NCI-H1092 treated with DMSO at 0.1 percent for 48 hours (cell line): ENCODE results near the gene SYNPO2L.

Experiments used
- DNase-seq: peaks from one replicate; lab custom pipeline; 2025; lab: John Stamatoyannopoulos, UW

Gene SYNPO2L

DNA sequence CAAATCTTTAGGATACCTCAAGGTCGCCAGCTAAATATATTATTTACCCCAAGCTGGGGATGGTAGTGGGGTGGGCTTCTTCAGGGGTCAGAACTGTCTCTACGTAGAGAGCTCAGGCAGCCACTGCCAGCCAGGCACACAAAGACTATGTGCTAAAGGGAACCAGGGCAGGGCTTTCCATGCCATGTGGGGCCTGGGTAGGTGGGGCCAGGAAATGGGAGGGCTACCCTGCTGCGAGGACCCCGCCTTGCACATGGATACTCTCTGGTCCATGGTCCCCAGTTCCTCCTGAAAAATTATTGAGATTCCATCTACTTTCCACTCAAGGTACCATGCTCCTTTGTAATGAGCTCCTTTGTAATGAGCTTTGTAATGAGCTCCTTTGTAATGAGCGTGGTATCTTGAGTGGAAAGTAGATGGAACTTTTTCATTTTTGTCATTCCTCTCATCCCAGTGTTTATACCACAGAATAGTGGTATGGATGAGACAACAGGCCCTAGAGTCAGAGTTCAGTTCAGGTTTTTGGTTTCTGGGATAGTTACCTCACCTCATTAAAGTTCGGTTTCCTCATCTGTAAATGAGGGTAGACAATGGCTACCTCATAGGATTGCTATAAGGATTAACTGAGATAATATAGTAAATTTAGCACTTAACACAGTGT, 5.8 kb downstream of the SYNPO2L start:
- no peak for DNase-seq

GRCh38 chr10:73648975-73649829, 6.6 kb downstream of the SYNPO2L start:
- no peak for DNase-seq

DNA sequence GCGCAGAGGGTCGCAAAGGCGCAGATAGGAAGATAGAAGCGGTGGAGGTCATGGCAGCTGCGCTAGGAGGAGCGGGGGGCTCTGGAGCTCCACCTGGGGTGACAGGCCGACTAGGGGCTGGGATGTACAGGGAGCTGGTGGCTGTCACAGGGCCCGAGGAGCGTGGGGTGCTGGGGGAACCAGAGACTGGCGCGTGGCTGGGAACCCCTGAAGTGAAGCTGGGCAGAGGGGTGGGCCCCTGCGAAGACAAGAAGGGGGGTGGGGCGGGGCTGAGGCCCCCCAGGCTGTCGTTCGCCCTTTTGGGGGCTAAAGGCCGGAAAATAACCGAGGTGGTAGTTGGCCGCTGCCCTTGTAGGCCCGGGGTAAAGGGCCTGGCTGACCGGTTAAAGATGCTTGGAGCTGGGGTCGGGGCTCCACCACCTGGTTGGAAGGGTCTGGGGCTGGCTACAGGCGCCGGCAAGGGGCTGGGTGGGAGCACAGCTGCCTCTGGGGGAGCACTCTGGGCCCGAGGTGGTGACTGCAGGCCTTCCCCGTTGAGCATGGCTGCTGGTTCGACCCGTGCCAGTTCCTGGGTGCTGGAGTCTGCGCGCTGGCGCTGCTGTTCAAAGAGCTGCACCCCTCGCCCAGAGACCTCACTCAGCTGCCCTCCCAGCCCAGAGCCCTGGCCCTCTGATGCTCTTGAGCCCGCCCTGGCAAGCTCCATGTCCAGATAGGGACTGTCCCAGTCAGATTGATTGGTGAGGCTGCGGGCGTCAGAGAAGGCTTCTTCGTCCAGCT, 7.8 kb downstream of the SYNPO2L start:
- no peak for DNase-seq

DNA sequence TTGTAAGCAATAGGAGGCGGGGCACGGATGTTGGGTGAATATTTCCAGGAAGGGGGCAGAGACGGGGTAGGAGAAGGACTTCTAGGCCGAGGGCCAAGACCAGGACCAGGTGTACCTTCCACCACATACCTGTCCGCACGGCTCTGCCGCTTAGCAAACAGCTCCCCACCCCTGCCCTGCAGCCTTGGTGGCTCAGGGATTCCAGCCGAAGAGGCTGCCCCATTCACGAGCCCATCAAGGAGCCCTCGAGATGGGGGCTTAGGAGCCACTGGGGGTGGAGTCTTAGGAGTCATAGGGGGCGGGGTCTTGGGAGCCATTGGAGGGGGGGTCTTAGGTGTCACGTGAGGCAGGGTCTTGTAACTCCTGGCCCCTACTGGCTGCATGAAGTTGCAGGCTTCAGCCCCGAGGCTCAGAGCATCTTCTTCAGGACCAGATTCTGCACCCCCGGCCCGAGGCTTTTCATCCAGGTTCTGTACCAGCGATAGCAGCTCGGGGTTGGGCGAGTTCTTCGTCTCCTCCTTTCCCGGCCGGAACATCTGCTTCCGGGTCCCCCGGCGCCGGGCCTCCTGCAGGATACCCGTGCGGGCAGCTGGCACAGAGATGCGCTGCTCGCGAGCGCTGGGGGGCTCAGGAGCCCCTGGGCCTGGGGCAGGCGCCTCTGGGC, 8.5 kb downstream of the SYNPO2L start:
- DNase-seq = peak; percentile 28

GRCh38 chr10:73646598-73647041, 9.2 kb downstream of the SYNPO2L start:
- DNase-seq = no peak

DNA sequence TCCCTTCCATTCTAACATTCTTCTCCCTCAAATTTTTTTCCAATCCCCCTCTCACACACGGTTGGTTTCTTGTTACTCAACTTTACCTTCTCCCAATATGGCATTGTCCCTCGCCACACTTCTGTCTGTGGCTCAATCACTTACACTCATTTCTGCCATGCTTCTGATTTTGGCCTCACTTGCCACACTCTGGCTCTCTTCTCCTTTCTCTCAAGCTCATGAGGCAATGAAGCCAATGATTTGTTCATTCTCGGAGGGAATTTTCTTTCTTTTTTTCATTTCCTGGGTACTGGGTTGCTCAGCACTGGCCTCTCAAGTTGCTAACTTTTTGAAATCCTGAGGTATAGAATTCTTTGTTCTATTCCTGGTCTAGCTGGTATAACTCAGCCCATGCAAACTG, 10.6 kb downstream of the SYNPO2L start:
- DNase-seq = no peak

GRCh38 chr10:73644767-73645166, 11.1 kb downstream of the SYNPO2L start:
- DNase-seq = no peak

- peak; percentile 25 for DNase-seq
These were observed 11.7 kb downstream of the SYNPO2L start for GRCh38 chr10:73644015-73644743.

DNA sequence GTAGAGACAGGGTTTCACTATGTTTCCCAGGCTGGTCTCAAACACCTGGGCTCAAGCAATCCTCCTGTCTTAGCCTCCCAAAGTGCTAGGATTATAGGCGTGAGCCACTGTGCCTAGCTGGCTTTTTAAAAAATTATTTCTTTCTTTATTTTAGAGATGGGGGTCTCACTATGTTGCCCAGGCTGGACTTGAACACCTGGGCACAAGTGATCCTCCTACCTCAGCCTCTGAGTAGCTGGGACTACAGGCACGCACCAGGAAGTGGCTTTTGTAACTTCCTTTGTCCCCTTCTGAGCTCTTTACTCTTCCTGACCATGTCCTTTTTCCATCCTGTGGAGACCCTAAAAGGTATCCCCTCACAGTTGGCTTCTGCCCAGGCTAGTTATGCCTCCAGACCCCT, 12.5 kb downstream of the SYNPO2L start:
- DNase-seq = no peak

DNA sequence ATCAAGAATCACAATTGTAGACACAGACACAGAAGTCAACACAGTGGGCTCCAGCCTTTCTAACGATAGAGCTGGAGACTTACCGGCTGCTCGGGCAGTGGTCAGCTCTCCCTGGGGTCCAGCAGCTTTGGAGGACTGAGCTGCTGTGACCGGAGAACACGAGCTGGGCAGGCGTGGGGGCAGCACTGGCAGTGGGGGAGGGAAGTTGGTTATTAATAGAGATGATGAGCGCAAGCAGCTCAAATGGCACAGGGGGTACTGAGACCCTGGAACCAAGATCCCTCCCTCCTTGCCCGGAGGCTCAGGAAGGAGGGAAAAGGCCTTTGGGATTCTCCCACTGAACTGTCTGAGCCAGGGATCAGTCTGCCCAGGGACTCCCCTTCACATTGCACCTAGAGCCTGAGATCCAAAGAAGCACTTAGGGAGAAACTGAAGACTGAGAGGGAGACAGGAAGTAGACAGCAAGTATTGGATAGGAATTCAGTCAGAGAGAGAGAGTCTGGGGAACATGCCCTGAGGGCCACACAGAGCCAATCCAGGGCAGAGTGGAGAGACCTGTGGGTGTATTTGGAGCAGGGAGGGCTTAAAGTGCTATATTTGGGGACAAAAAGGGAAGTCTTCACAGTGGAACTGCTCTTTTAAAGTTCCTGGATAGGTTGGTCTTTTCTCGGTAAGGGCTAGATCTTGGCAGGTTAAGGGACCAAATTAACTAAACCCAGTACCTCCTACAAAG, 14.3 kb downstream of the SYNPO2L start, which contains the start of gene MYOZ1:
MYOZ1 (minus strand) TSS at position 147 of the 733 bp plus-strand sequence. CDS start 1,457 bp downstream, outside the sequence.
- no peak for DNase-seq

DNA sequence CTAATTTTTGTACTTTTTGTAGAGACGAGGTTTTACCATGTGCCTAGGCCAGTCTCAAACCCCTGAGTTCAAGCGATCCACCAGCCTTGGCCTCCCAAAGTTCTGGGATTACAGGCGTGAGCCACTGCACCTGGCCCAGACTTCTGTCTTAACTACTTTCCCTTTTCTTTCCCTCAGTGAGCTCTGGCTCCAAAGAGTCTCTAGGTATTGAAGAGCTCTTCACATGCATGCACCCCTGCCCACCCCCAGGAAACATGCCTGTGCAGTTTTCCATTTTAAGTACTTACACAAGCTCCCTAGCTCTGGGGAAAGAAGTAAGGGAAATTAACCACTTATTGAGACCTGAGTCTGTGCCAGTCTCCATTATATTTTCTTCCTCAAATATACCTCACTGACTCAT, 16.5 kb downstream of the SYNPO2L start:
- no peak for DNase-seq

GRCh38 chr10:73635781-73636180, 20.0 kb downstream of the SYNPO2L start:
- no peak for DNase-seq

- no peak for DNase-seq
These were observed 21.4 kb downstream of the SYNPO2L start for GRCh38 chr10:73634421-73634820.

- no peak for DNase-seq
These were observed 26.7 kb downstream of the SYNPO2L start for GRCh38 chr10:73629165-73629564.

DNA sequence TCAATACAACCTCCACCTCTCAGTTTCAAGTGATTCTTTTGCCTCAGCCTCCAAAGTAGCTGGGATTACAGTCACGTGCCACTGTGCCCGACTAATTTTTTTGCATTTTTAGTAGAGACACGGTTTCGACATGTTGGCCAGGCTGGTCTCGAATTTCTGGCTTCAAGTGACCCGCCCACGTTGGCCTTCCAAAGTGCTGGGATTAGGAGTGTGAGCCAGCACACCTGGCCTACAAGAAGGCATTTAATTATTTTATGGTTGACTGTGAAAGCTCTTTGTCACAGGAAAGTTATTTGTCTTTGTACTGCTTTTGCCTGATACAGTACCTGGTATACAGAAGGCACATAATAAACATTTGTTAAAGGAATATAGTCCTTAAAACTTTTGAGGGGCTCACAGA, 27.4 kb downstream of the SYNPO2L start:
- no peak for DNase-seq

DNA sequence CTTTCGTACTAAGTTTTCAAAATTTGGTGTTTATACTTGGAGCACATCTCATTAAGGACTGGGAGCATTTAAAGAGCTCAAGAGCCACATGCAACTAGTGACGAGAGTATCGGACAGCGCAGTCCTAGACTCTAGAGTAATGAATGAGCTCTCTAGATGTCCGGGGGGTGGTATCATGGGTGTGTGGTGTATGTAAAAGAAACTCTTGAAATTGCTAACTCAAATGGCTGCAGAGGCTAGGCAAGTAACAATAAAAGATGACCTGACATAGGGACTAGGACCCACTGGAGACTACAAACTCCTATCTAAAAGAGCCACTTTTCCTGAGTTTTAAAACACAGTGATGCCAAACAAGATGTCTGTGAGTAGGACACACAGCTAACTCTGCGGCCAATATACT, 28.5 kb downstream of the SYNPO2L start:
- DNase-seq = no peak

DNA sequence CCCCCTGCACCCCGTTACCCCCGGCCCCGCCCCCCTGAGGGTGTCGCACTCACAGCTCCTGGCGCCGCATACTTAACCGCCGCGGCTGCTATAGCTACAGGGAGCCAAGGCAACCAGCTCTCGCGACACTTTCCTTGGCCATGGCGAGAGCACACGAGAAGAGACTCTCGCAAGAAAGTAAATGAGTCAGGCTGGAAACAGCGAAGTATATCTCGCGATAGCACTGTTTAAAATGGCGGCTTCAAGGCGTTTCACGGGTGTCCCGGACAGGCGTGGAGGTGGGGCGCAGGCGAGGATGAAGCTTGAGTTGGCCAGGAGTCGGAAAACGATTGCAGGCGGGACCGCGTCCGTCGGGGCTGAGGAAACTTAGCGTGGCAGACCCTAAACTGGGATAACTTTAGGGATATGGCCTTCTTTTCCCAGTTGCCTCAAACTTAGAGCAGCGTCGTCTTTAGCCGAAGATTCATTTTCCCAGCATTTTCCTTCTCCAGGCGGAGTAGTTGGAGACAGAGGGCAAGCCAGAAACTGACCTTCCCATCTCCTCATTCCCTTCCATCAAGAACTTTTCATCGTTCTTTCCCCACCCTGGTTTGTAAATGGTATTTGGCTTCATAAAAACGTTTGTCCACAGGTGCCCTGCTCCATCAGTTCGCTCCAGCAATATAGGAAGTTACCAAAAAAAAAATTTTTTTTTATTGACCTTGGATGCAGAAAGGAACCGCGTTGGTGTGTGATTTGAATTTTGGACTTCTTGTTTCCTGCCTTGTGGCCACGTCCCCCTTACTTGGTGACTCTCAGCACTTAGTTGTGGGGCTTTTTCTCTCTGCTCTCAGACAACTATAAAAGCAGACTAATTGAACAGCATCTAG, 29.7 kb downstream of the SYNPO2L start:
- peak; percentile 91 for DNase-seq

DNA sequence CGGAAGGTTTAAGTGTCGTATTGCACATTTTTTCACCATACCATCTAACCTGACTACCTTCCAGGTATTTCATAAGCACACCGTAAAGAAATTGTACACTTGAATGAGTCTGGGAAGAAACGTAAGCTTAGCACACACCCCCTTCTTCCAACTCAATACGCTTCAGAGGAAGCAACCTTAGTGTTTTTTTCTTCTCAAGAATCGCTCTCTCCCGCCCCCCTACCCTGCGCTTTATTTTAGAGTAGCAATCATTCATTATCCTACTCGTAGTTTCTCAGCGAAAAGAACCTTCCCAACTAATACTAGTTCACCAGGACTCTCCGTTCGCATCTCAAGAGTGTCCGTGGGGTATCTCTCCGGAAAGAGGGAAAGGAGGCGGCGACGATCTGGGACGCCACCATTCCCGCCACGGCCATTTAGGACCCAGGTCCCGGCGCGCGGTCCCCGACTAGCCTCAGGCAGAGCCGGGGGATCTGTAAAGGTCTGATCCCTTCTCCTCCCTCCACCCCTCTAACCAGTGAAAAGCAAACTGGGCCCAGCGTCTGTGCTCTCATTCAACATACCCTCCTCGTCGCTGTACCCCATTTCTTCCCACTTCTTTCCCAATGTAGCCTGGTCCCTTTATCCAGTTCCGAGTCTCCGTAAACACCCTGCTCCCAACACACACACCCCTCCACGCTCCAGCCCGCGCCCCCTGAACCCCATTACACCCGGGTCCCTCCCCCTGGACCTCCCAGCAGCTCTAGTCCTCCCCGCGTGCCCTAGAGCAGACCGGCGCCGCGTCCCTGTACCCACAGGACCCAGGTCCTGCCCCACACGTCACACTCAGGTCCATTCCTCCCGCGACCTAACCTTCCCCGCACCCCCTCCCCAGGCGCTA, 30.6 kb downstream of the SYNPO2L start:
- DNase-seq = peak; percentile 41

DNA sequence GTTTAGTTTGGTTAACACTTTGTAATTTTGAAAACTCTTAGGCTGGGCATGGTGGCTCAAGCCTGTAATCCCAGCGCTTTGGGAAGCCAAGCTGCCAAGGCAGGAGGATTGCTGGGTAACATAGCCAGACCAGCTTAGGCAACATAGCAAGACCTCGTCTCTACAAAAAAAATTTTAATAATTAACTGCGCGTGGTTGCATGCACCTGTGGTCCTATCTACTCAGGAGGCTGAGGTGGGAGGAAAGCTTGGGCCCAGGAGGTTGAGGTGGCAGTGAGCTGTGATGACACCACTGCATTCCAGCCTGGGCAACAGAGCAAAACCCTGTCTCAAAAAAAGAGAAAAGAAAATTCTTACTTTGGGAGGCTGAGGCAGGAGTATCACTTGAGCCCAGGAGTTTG, 32.8 kb downstream of the SYNPO2L start:
- DNase-seq = no peak
